Activated CD8-positive, alpha-beta memory T cell treated with anti-CD3 and anti-CD28 coated beads, Interleukin-2, amount 10 ng/mL, durations not matched to agents 7 days and 5 days (primary cell): ENCODE data around the gene CSNK2B. TPM values are rescaled to one million over a fixed set of nuclear protein-coding genes. Genes with fewer than 3 reads are reported as not detected.

Experiments used
- ATAC-seq: fragments of 150-1000 bp; cut with Tn5 transposase; one replicate; pipeline ENCODE4 v1.10.0; 2021; ENCODE audit warnings: moderate library complexity
- CTCF ChIA-PET: fragments of 350-600 bp; sonication (Branson Sonifier 250); formaldehyde crosslinking; loops from one replicate; lab custom pipeline; 2021; ENCODE audit warnings: antibody characterized with exemption; lab: Charles Lee
- DNase-seq: peaks from one replicate; pipeline ENCODE4 v3.0.0-alpha.2; 2020
- H3K27ac Mint-ChIP-seq: one replicate; pipeline ENCODE4 v1.8.0; 2021; ENCODE audit warnings: mild to moderate bottlenecking, mixed read lengths
- H3K27me3 Mint-ChIP-seq: one replicate; pipeline ENCODE4 v1.8.0; 2021; ENCODE audit warnings: mixed read lengths
- H3K36me3 Mint-ChIP-seq: one replicate; pipeline ENCODE4 v1.8.0; 2021; ENCODE audit warnings: mild to moderate bottlenecking, mixed read lengths
- H3K4me1 Mint-ChIP-seq: one replicate; pipeline ENCODE4 v1.8.0; 2021; ENCODE audit warnings: mixed read lengths
- H3K4me3 Mint-ChIP-seq: one replicate; pipeline ENCODE4 v1.8.0; 2021; ENCODE audit warnings: mild to moderate bottlenecking, moderate library complexity, mixed read lengths
- H3K9me3 Mint-ChIP-seq: one replicate; pipeline ENCODE4 v1.8.0; 2022; ENCODE audit warnings: low read depth, mixed read lengths
- total RNA-seq, 2 experiments: library from RNA; stranded (reverse); gene quantifications; one replicate each; pipeline ENCODE4 v1.2.3, GENCODE V29; 2021

CSNK2B gene
- 100 to 1,000 TPM; 206 to 236 TPM for total RNA-seq

GRCh38 chr6:31665501-31666336, at the start of gene CSNK2B:
Gene CSNK2B, plus strand, starts transcription at chr6:31666080. Its CDS starts 752 bp downstream, at chr6:31666832.
- CTCF ChIA-PET = interaction anchor here (0.9 to 4.1 kb wide), 7 partner anchors 12 to 232 kb away, joined by 3 to 39 read pairs (median 6); partner anchors contain the start of genes APOM, BAG6, EHMT2 and LY6G5C
- Mint-ChIP-seq H3K9me3 (no peaks in the 10 kb centered on the region), H3K4me3 (peak within 1 kb of the TSS; percentile 90), H3K36me3 (peaks cover 76% of the 10 kb centered on the region), H3K4me1 (peaks cover 60% of the 10 kb centered on the region), H3K27me3 (no peaks in the 10 kb centered on the region), H3K27ac (peak within 1 kb of the TSS; percentile 95)
- ATAC-seq (peak; percentile 87), DNase-seq (peak; percentile 99)

DNA sequence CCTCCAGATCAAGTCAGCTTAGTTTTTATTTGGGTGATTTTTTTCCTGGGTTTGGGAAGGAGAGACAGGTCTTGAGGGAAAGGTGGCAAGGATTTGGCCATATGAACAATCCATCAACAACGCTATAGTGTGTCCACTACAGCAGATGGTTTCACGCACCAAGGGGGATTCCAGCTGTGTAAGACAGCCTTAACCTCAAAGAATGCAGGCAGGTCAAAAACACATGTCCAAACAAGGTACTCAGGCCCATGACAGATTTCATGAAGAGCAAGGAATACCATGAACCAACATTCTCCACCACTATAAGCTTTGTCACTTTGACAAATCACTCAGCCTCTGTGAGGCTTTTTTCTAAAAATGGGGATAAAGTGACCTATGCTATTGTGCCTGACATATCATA, 48.9 kb upstream of the CSNK2B start:
- DNase-seq = no peak
- H3K36me3 Mint-ChIP-seq = peaks cover 19% of the 10 kb centered on the region
- H3K9me3 Mint-ChIP-seq = no peaks in the 10 kb centered on the region
- H3K4me3 Mint-ChIP-seq = peak overlapping the region; percentile 73
- no peak for ATAC-seq
- H3K27me3 Mint-ChIP-seq = no peaks in the 10 kb centered on the region
- peaks cover 41% of the 10 kb centered on the region for H3K4me1 Mint-ChIP-seq
- peak overlapping the region; percentile 89 for H3K27ac Mint-ChIP-seq
- CTCF ChIA-PET = interaction anchor here (0.6 to 6.1 kb wide), 4 partner anchors 19 to 121 kb away, joined by 3 to 40 read pairs (median 6); no protein-coding TSS in a partner anchor

- Mint-ChIP-seq H3K27me3 (no peaks in the 10 kb centered on the region), H3K4me1 (peaks cover 52% of the 10 kb centered on the region)
These were observed 45.9 kb upstream of the CSNK2B start for GRCh38 chr6:31619805-31620585.

DNA sequence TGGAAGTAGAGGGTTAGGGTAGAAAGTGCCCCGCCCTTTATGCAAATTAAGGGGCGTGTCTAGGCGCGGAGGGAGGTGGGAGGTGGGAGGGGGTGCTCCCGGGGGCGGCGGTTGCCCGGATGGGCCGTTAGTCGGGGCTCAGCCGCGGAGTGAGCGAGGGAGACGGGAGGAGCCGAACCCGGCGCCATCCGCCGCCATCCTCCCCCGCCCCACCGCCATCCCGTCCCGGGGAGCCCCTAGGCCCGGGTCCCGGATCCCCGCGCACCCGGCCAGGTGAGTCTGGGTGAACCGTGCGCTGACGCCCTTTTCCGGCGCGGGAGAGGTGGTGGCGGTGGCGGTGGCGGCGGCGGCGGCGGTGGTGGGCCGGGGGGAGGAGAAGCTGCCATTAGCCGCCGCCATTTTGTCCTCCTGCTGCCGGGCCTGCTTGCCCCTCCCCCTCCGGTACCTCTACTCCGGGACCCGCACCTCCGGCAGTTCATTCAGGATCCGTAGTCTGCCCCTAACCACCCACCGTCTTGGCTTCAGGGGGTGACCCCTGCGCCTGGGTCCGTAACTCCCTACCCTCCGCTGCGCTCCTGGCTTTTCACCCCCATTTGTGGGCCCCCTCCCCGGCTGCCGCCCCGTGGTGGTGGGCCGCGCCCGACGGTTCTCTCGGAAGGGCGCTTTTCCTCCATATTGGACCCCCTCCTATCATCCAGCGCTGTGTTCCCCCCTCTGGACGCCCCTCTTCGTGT, 45.1 kb upstream of the CSNK2B start, which contains the start of gene PRRC2A:
Gene PRRC2A (plus strand): TSS at position 130 of the 734 bp plus-strand sequence. CDS start 2,075 bp downstream, outside the sequence.
- H3K4me1 Mint-ChIP-seq = peaks cover 45% of the 10 kb centered on the region
- no peaks in the 10 kb centered on the region for H3K27me3 Mint-ChIP-seq
- ATAC-seq (peak; percentile 28), DNase-seq (peak; percentile 88)
- H3K9me3 Mint-ChIP-seq = no peaks in the 10 kb centered on the region
- peak within 1 kb of the TSS; percentile 99 for H3K4me3 Mint-ChIP-seq
- CTCF ChIA-PET = interaction anchor here (0.6 to 1.6 kb wide), 7 partner anchors 22 to 122 kb away, joined by 3 to 7 read pairs (median 3); no protein-coding TSS in a partner anchor
- peaks cover 51% of the 10 kb centered on the region for H3K36me3 Mint-ChIP-seq
- peak within 1 kb of the TSS; percentile 96 for H3K27ac Mint-ChIP-seq

More at GRCh38 chr6:31619805-31620585, 45.9 kb upstream of the CSNK2B start:
- peak overlapping the region; percentile 99 for H3K4me3 Mint-ChIP-seq
- H3K27ac Mint-ChIP-seq = peak overlapping the region; percentile 94
- CTCF ChIA-PET = interaction anchor here (0.7 to 1.3 kb wide), 5 partner anchors 22 to 118 kb away, joined by 3 to 7 read pairs (median 3); partner anchors contain the start of gene TNF
- ATAC-seq (peak; percentile 88), DNase-seq (peak; percentile 99)
- H3K36me3 Mint-ChIP-seq = peaks cover 44% of the 10 kb centered on the region
- H3K9me3 Mint-ChIP-seq = no peaks in the 10 kb centered on the region

- H3K9me3 Mint-ChIP-seq = no peaks in the 10 kb centered on the region
- CTCF ChIA-PET = interaction anchor here (0.6 to 1.9 kb wide), 7 partner anchors 23 to 128 kb away, joined by 3 to 8 read pairs (median 3); no protein-coding TSS in a partner anchor
- peak overlapping the region; percentile 96 for H3K27ac Mint-ChIP-seq
- no peaks in the 10 kb centered on the region for H3K27me3 Mint-ChIP-seq
- H3K4me1 Mint-ChIP-seq = peaks cover 40% of the 10 kb centered on the region
- H3K36me3 Mint-ChIP-seq = peaks cover 56% of the 10 kb centered on the region
- ATAC-seq = no peak
- peak overlapping the region; percentile 99 for H3K4me3 Mint-ChIP-seq
- DNase-seq = no peak
These were observed 44.5 kb upstream of the CSNK2B start for GRCh38 chr6:31621320-31621939.

- no peak for DNase-seq
- H3K9me3 Mint-ChIP-seq = no peaks in the 10 kb centered on the region
- CTCF ChIA-PET = interaction anchor here (1.0 to 1.9 kb wide), 9 partner anchors 24 to 208 kb away, joined by 3 to 8 read pairs (median 3); partner anchors contain the start of gene LST1
- H3K4me1 Mint-ChIP-seq = peaks cover 37% of the 10 kb centered on the region
- H3K4me3 Mint-ChIP-seq = peak overlapping the region; percentile 99
- H3K27ac Mint-ChIP-seq = peak overlapping the region; percentile 96
- no peaks in the 10 kb centered on the region for H3K27me3 Mint-ChIP-seq
- H3K36me3 Mint-ChIP-seq = peaks cover 58% of the 10 kb centered on the region
- ATAC-seq = no peak
These were observed 43.9 kb upstream of the CSNK2B start for GRCh38 chr6:31621991-31622390.

GRCh38 chr6:31622684-31623091, 43.2 kb upstream of the CSNK2B start:
- no peaks in the 10 kb centered on the region for H3K9me3 Mint-ChIP-seq
- DNase-seq (no peak), ATAC-seq (no peak)
- H3K4me3 Mint-ChIP-seq = peak overlapping the region; percentile 99
- H3K27me3 Mint-ChIP-seq = no peaks in the 10 kb centered on the region
- CTCF ChIA-PET = interaction anchor here (0.9 to 1.9 kb wide), 11 partner anchors 24 to 207 kb away, joined by 3 to 8 read pairs (median 3); partner anchors contain the start of genes GPANK1 and LST1
- H3K36me3 Mint-ChIP-seq = peaks cover 64% of the 10 kb centered on the region
- H3K4me1 Mint-ChIP-seq = peaks cover 36% of the 10 kb centered on the region
- peak overlapping the region; percentile 96 for H3K27ac Mint-ChIP-seq

- Mint-ChIP-seq H3K9me3 (no peaks in the 10 kb centered on the region), H3K4me3 (no peak overlapping the region), H3K4me1 (peaks cover 32% of the 10 kb centered on the region), H3K27ac (no peak overlapping the region), H3K27me3 (no peaks in the 10 kb centered on the region), H3K36me3 (peaks cover 71% of the 10 kb centered on the region)
- no peak for ATAC-seq
- CTCF ChIA-PET = no interaction called here
- DNase-seq = no peak
These were observed 41.8 kb upstream of the CSNK2B start for GRCh38 chr6:31624070-31624469.

DNA sequence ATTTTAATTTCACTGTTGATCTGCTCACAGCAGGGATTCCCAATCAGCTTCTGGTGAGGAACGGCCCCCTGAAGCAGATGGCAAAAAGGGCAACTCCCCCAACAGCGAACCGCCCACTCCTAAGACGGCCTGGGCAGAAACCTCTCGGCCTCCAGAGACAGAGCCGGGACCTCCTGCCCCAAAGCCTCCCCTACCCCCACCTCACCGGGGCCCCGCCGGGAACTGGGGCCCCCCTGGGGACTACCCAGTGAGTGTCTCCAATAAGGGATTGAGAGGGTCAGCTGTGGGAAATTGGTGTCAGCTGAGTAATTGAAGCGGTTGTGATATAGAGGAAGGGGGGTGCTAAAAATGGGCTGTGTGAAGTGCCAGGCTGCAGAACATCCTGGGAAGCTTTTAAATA, 38.9 kb upstream of the CSNK2B start:
- CTCF ChIA-PET = interaction anchor here (0.9 to 1.6 kb wide), 3 partner anchors 9 to 45 kb away, joined by 3 to 5 read pairs (median 3); no protein-coding TSS in a partner anchor
- no peaks in the 10 kb centered on the region for H3K27me3 Mint-ChIP-seq
- H3K4me3 Mint-ChIP-seq = no peak overlapping the region
- H3K9me3 Mint-ChIP-seq = no peaks in the 10 kb centered on the region
- DNase-seq (no peak), ATAC-seq (no peak)
- peaks cover 80% of the 10 kb centered on the region for H3K36me3 Mint-ChIP-seq
- H3K4me1 Mint-ChIP-seq = peaks cover 21% of the 10 kb centered on the region
- H3K27ac Mint-ChIP-seq = no peak overlapping the region

- Mint-ChIP-seq H3K4me3 (no peak overlapping the region), H3K27me3 (no peaks in the 10 kb centered on the region), H3K9me3 (no peaks in the 10 kb centered on the region), H3K4me1 (peaks cover 13% of the 10 kb centered on the region), H3K36me3 (peaks cover 76% of the 10 kb centered on the region), H3K27ac (no peak overlapping the region)
- CTCF ChIA-PET = interaction anchor here (0.9 to 1.6 kb wide), 2 partner anchors 9 to 12 kb away, joined by 3 to 5 read pairs; no protein-coding TSS in a partner anchor
- DNase-seq (no peak), ATAC-seq (no peak)
These were observed 38.1 kb upstream of the CSNK2B start for GRCh38 chr6:31627690-31628287.

GRCh38 chr6:31629014-31629413, 36.9 kb upstream of the CSNK2B start:
- Mint-ChIP-seq H3K27me3 (no peaks in the 10 kb centered on the region), H3K36me3 (peaks cover 73% of the 10 kb centered on the region), H3K27ac (no peak overlapping the region), H3K9me3 (no peaks in the 10 kb centered on the region), H3K4me3 (no peak overlapping the region), H3K4me1 (peaks cover 8% of the 10 kb centered on the region)
- CTCF ChIA-PET = no interaction called here
- DNase-seq (no peak), ATAC-seq (no peak)
